NCI-H82 (cell line): ENCODE measurements around the gene PTAFR.

Source experiments
- DNase-seq: peaks from one replicate; lab custom pipeline; 2025; lab: John Stamatoyannopoulos, UW

PTAFR gene

GRCh38 chr1:28119556-28119955 lies 56.9 kb downstream of the PTAFR start:
- DNase-seq: no peak

- DNase-seq: no peak
These were observed 57.7 kb downstream of the PTAFR start for GRCh38 chr1:28118640-28119307.

- DNase-seq: no peak
These were observed 61.2 kb downstream of the PTAFR start for GRCh38 chr1:28115267-28115666.

GRCh38 chr1:28114844-28115243 lies 61.6 kb downstream of the PTAFR start:
- no peak for DNase-seq

DNA sequence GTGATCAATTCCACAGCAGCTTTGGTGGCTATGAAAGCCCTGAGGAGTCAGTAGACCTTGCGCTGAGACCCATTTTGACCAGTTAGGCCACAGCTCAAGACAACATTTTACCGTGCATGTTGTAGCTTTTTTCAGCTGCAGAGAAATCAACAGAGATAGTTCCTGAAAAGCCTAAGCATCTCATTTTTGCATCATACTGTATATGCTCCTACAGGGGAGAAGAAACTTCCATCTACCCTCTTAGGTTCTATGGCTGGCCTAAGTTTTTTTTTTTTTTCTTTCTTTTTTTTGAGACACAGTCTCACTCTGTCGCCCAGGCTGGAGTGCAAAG lies 63.3 kb downstream of the PTAFR start:
- DNase-seq: no peak

GRCh38 chr1:28112388-28113241 lies 63.9 kb downstream of the PTAFR start:
- DNase-seq: peak; percentile 40

DNA sequence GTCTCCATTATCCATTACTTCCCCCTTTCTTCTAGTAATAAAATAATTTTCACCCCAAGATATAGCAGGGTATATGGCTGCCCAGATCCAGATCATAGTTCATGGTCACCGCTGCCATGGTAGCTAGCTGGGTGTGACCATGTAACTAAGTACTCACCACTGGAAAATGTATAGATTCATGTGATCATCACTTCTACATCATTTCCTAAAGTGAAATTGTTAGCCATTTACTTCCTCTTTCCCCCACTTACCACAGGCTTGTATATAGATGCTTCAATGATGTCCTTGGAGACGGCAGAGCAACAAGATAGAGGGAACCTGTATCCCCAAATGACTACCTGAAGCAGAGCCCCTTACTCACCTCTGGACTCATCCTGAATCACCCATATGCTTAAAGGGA lies 65.3 kb downstream of the PTAFR start:
- DNase-seq: no peak

DNA sequence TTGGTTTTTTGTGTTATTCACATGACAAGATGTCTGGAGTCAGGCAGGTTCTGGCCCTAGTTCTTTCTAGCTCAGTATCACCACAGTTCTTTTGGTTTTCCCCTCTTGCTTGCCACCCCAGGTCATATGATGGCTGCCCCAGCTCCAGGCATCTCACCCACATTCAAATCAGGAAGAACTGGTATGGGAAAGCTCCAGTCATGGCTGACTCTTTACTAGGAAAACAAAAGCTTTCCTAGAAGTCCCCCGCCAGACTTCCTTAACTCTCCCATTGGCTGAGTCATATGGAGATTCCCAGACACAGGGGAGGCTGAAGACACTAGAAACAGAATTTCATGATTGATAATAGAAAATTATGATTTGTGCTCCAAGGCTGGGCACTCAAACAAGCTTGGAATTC lies 65.9 kb downstream of the PTAFR start:
- DNase-seq: no peak

DNA sequence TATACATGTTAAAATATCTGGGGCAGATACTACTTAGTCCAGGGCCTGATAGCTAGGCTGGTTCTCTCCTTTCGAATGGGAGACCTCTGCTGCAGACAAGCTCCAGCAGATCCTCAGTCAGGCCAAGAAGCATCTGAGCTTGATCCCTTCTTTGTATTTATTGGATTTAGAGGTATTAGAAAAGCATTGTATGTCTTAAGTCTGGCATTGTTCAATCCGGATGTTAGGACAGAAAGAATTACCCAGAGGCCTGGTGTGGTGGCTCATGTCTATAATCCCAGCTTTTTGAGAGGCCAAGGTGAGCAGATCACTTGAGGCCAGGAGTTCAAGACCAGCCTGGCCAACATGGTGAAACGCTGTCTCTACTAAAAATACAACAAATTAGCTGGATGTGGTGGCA lies 66.9 kb downstream of the PTAFR start:
- DNase-seq: peak; percentile 97

- DNase-seq: no peak
These were observed 68.5 kb downstream of the PTAFR start for GRCh38 chr1:28108001-28108400.

- peak; percentile 72 for DNase-seq
These were observed 71.5 kb downstream of the PTAFR start for GRCh38 chr1:28104866-28105467.

DNA sequence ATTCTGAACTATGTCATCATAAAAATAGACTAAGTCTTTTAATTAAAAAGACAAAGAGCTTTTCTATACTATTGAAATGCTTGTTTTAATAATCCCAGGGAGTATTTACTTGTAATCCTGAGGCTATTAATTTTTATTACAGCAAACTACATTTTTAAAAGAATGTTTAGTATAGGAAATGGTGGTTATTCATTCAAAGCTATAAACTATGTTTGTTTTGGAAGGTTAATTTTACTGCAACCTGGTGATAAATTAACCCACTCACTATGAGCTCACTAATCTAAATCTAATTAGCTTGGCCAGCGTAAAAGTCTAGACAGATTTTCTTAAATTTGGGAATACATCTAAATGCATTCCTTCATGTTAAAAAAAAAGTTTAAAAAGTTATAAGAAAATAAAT lies 74.3 kb downstream of the PTAFR start:
- peak; percentile 19 for DNase-seq

DNA sequence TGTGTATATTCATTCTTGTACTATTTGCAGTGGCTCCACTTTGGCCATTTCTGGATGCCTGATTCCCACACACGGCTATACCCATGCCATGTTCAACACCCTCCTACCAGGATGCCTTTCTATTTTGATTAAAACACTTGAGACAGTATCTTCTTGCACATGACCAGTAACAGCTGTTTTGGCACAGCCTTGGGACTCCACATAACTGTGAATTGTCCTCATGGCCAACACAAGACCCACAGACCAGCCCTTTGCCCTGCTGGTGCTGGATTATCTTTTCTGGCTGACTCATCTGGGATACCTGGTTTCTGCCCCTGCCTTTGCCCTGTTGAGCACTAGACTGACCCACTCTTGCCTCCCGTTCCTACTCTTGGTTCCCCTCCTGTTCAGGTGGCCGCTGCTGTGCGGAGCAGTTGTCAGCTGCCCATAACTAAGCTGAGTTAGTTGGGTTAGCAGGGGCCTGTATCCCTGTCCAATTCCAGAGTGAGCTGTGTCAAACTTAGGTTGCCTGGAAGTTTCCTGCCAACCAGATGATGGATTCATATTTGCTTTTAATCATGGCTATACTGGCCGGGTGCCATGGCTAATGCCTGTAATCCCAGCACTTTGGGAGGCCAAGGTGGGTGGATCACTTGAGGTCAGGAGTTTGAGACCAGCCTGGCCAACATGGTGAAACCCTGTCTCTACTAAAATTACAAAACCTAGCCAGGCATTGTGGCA lies 77.3 kb downstream of the PTAFR start:
- DNase-seq: no peak
